GM18870 (cell line): Measurements from ENCODE around the gene ATG2A.

Experiments
- ATAC-seq: cut with Tn5 transposase; IDR thresholded peaks from one replicate; pipeline ENCODE4 v1.9.1; 2021; ENCODE audit warnings: moderate library complexity; ENCODE audit not compliant: unreplicated experiment

The ATG2A gene

DNA sequence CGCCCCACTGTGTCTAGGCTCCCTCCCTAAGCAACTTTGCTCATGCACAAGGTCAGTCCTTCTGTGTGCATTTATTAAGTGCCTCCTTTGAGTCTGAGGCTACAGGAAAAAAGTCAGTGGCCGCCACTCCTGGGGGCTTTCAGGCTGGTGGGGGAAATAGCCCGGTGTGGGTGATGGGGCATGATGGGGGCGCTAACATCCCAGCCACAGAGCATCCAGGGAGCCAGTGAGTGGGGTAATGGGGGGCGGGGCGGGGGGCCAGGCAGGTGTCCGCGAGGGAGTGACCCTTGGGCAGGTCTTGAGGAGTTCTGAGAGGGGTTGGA lies 28.6 kb downstream of the ATG2A start:
- no peak for ATAC-seq

DNA sequence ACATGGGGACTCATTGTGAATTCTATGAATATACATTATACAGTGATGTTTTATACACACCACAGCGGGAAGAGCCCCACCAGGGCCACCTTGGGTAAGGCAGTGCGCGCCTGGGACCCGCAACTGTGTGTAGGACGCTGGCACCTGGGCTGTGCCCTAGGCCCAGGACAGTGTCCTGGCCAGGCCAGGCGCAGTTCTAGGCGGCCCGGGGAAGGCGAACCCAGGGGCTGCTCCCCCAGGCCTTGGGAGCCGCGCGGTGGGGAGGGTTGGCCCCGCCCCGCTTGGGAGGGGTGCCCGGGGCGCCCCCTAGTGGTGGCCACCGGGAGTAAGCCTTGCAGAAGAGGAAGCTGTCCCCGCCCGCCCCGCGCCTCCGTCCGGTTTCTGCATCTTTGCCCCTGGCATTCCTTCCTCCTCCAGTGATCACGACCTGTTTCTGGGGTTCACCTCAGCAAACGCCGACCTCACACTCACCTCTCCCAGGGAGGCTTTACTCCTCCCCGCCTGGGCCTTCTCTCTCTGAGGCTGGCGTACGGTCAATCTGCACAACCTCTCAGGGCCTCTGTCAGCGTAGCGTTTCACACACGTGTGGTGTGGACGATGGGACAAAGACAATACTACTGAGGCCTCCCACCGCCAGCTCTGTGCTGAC lies 29.1 kb downstream of the ATG2A start:
- no peak for ATAC-seq

DNA sequence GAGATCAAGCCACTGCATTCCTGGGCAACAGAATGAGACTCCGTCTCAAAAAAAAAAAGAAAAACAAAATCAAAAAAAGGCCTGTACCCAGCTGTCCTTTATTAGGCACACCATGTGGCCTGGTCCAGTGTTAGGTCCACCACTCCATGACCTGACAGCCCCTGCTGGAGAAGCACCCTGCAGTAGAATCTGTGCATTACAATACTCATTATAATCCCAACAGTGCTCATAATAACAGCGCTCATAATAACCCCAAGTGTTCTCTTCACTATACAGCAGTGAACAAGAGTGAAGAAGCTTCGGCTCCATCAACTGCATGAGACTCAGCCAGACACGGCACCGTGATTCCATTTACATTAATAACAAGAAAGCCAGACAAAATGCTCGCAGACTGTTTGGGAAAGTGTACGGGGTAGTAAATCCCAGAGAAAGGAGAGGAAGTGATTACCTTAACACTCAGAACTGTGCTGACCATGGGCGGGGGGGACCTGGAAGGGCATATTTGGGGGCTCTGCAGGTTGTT lies 29.7 kb downstream of the ATG2A start:
- no peak for ATAC-seq

DNA sequence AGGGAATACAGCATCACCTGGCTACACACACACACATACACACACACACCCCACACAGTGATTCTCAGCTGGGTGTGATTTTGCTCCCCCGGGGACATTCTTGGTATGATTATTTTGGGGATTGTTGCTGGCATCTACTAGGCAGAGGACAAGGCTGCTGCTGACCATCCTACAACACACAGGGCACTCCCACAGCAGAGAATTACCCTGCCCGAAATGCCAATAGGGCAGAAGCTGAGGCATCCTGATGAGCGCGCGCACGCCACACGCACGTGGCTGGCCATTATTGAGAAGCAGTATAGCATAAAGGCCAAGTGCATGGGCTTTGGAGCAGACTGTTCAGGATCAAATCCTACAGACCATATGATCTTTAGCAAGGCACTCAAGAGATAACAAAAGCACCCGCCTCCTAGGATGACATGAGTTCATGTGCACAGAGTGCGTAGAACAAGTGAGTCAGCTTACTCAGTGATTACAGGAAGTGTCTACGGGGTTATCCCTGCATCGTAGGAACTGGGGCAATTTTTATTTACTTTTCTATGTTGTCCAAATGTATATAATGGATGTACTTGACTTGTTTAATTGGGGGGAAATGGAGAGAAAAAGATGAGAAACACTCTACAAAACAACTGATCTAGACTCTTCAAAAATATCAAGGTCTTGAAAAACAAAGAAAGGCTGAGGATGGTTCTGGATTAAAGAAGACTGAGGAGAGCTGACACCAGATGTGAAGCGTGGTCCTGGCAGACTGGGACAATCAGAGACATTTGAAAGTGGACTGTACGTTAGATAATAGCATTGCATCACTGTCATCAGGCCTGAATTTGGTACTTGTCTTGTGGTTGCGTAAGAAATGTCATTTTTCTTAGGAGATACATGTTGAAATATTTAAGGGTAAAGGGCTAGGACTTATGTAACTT lies 31.4 kb downstream of the ATG2A start:
- ATAC-seq = no peak

DNA sequence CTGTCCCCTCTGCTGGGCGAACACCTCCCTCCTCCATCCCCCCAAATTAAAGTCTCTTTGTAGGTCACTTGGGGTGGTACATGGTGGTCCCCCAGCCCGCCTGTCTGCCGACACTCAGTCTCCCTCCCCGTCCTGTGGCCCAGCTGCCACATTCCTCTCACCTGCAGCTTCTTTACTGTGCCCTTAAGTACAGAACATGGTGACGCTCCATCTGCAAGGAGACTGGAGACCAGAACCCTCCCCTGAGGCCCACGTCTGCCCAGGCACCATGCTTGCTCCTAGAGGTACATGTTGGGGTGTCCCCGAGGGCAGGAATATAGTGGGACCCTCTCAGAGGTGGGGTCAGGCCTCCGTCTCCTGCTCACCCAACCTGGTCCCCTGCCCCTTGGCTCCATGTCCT lies 33.0 kb downstream of the ATG2A start:
- ATAC-seq = no peak

DNA sequence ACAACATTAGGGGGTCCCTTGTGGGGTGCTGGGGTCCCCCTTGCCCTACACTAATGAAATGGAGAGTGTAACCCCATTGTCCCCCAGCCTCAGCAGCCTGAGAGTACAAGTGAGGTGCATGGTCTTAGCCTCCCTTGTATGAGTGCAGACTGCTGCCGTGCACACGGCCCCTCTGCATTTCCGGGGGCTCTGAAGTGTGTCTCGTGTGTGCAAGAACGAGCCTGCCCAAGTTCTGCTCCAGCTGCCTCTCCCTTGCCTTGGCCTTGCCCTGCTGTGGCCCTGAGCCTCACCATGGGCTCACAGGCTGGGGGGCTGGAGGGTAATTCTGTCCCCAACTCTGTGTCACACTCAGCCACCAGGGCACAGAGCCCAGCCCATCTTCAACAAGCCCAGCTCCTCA lies 33.4 kb downstream of the ATG2A start:
- no peak for ATAC-seq

DNA sequence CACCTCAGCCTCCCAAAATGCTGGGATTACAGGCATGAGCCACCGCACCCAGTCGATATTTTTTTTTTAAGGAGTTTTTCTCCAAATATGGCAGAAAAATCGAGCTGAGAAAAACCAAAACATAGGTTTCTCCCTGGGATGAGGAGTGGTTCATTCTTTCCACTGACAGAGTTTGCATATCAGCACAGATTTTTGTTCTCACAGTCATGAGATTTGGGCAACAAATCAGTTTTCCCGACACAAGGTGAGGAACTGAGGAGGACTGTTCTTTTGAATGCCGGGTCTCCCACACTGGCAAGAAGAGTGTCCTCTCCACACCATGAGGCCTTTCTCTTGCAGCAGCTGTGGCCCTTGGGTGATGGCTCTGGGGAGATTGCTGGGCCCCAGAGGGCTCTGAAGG lies 34.8 kb downstream of the ATG2A start:
- no peak for ATAC-seq

DNA sequence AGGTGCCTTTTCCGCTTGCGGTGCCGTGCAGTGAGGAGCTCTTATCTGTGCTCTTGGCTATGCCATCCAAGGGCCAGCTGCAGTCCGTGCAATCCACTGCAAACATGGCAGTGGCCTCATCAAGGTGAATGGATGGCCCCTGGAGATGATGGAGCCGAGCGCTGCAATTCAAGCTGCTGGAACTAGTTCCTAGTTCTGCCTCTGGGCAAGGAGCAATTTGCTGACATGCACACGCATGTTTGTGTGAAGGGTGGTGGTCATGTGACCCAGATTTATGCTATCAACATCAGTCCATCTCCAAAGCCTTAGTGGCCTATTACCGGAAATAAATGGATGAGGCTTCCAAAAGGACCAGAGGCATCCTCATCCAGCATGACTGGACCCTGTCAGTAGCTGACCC lies 35.5 kb downstream of the ATG2A start:
- ATAC-seq = no peak

DNA sequence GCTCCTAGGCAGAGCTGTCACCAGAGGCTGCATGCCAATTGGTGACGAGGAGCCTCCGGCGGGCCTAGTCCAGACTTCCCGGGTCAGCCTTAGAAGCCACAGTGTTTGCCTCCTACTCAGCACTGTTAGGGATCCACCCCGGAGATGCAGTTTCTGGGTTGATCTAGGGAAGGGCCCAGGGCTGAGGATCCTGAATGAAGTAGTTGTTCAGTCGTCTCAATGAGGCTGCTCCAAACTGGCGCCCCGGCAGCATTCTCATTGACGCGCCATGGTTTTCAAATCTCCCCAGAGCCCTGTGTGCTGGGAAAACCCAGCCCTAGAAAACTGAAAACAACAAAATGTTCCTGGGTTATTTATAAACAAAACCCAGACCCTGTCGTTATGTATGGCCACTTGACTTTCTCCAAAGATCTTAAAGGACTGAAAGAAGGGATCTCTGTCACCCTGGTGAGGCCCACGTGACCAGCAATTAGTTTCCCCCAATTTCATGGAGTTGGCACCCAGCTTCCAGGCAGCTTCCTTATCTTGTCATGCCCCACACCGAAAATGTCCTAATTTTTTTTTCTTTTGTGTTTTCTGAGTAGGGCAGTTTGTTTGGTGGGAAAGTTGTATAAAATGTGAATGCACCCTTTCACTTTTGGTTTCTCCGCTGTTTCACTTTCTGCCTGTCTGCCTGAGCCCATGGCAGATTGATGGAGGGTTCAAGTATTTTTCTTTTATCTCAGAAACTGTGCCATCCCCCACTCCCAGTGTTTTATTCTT lies 36.6 kb downstream of the ATG2A start:
- ATAC-seq = no peak

DNA sequence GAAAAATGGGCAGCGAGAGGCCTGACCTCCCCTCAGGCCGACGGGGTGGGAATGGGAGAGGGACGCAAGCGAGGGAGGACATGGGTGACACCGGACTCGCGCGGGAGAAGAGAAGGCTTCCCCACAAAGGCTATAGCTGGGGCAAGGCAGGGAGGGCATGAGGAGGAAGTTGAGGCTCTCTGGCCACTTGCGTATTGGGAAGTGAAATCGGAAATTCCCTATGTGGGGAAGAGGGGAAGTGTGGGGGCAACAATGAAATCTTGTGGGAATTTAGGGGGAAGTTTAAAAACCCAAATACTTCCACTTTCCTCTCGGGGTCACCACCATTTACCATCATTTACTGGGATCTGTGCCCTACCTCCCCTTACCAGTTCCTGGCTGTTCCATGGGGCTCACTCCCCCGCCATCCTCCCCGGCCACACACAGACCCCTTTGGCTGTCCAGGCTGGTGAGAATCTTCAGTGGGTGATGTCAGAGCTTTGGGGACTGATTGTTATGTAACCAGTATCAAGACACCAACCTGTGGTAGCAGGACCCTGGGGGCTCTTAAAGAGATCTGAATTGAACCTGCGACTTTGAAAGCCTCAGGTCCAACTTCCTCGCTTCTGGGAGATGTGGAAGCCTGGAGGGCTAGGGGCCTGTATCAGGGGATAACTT lies 37.6 kb downstream of the ATG2A start:
- no peak for ATAC-seq

DNA sequence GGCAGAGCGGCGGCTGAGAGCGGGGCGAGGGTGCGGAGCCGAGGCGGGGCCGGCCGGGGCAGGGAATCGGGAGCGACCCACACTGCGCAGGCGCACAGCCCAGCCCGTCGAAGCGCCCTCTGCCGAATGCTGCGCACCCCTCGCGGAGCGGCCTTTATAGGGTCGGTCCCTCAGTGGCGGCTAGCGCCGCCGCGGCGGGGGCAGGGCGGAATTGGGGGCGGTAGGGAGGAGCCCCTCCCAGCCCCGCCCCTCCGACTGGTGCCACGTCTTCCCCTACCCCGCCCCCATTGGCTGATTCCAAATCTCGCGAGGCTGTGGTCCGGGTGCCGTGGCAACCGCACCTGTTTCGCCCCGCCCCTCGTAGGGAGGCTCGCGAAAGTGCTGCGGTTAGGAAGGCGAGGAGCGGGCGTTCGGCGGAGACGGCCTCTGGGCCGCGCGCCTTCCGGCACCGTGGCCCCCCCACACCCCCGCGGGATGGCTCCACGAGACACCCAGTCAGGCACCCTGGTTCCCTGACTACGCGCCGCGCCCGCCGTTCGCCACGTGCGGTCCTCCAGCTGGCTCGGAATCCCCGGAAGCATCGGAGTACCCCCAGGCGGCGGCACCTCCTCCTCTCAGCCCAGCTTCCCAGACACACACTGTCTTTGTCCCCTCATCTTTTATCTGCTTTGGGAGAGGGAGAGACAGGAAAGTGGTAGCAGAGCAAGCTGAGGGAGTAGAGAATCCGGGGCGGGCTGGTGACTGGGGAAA lies 38.3 kb downstream of the ATG2A start, which contains the start of gene EHD1:
TSS of gene EHD1 (minus strand) at position 128 of the 750 bp plus-strand sequence. CDS start 157 bp downstream, outside the sequence.
- ATAC-seq = peak; percentile 51

DNA sequence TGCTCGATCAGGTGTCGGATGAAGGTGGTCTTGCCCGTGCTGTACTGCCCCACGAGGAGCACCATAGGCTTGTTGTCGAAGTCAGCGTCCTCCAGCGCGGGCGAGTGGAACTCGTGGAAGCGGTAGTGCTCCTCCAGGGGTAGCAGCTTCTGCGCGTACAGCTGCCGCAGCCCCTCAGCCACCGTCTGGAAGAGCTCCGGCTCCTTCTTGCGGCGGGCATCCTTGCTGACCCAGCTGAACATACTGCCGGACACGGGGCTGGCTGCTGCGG lies 38.9 kb downstream of the ATG2A start:
- peak; percentile 22 for ATAC-seq

DNA sequence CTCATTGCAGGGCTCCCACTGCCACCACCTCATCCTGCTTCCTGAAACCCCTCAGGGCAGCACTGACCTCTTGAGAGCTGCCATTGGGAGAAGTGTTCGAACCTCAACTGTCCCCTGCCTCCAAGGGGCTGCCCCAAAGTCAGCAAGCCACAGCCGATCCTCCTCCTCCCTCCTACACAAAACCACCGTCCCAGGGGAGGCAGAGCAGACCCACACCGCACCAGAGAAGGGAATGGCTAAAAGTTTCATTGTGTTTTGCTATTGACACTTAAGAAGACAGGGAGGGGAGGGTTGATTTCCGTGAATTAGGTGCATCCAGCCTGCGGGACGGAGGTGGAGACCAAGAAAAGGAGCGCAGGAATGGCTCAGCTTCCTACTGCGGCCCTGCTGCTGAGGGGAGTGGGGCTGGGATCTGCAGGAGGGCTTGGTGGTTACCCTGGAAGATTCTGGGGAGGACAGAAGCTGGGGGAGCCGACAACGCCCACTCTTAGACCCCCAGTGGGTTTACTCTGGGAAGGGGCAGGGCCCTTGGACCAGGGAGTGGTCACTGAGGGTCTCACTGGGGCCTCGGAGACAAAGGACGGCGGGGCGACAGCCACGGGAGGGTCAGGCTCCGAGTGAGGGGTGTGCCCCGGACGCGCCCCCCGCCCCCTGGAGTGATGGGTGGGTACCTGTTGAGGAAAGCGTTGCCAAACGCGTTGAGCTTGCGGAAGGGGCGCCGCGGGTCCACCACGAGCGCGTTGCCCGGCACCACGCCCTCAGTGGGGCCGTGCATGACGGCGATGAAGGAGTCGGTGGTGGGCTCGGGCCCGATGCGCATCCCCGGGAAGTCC lies 39.4 kb downstream of the ATG2A start:
- no peak for ATAC-seq

DNA sequence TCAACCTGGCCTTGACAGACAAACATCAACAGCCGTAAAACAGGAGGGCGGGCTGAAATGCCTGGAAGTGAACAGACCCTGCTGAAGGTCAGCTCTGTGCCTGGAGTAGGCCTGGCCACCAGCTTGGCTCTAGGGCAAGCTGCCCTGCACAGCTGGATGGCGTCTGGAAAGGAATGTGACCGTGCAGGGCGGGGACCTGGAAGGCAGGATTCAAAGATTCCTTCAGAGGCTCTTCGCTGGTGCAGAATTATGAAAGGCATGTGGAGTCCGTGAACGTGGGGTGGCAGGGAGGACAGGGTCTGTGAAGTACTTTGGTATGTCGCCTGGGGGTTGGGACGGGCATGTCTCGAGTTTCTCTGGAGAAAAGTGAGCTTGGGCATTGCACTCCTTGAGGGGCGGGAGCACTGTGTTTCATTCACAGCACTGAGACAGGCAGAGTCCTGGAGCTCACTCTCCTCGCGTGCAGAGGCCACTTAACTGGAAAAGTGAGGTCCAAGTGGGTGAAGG lies 40.1 kb downstream of the ATG2A start:
- ATAC-seq = no peak

DNA sequence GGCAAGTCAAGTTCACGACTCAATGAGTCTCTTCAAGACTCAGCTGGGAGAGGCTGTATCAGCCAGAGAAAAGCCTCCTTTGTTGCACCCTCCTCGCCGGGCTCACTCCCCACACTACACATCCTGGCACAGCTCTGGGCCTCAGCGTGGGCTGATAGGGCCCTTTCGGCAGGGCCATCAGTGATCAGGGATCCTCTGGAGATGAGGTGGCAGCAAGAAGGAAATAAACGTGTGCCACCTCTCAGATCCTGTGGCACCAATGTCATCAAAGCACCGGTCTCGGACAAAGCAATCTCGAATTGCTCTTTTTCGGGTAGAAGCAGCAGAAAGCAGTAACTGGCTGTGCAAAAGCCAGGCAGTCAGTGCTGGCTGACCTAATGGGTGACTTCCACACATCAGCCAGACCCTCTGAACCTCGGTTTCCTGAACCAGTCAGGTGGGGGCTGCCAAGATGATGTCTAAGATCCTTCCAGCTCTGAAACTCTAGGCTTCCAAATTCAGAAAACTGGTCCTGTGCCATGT lies 40.7 kb downstream of the ATG2A start:
- ATAC-seq = no peak

DNA sequence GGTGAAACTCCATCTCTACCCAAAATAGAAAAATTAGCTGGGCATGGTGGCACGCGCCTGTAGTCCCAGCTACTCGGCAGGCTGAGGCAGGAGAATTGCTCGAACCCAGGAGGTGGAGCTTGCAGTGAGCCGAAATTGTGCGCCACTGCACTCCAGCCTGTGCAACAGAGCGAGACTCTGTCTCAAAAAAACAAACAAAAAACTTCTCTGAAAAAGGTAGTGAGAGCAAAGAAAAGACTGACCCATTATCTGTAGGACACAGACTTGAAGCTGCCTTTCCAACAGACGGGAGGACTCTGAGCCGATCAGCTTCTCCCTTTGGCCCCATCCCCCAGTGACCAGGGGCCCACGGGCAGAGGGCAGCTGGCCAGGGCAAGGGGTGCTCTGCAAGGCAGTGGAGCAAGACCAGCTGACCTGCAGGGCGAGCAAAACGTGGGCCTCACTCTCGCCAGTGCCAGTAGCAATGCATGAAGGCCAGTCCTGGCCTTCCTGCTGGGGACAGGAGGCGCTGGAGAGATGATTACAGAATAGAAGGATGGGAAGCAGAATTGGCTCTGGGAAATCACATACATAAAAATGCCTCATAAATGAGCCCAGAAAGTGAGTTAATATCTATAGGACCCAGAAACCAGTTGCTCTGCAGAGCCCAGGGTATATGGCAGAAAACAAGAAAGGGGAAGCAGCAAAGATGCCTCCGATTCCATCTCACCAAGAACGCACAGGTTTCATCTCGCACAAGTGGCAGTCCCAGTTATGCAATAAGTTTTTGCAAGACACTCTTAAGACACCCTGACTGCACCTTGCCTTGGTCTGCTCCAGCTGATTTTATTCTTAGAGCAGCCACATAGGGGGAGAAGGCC lies 41.4 kb downstream of the ATG2A start:
- ATAC-seq = no peak

DNA sequence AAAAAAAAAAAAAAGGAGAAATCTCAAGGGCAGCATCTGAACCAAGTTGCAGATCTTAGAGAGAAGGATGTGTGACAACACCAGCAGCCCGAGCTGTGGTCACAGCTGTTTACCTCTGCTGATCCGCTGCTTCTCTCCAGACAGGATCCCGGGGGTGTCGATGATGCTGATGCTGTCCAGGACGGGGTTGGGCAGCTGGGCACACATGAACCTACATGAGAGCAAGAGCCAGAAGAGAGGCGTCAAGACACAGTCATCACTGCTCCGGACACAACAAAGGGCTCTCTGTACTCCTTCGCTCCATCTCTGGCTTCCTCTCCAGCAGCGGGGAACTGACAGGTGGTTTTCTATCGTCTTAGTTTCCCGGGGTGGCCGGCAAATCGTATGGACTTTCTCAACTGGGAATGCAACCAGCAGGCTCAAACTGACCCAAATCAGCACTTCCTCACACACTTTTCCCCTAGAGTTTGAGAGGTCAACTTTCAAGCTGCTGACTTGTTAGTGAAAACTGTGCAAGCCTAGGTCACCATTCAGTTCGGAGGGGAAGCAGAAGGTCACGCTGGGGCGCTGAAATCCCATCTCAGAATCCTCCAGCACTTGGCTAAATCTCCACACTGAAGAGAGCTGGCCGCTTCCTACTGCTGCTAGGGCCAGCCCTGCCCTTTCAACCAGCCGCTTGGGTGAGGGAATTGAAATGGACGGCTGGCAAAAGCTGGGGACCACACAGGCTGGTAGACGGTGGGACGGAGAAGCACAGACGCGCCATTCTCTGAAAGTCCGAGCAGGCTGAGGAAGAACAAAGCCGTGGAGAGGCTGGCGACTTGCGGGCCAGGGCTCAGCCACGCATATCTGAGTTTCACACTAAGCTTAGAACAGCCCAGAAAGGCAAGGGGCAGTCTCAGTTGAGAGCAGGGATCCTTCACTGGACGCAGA lies 42.4 kb downstream of the ATG2A start:
- ATAC-seq = no peak
